Thyroid gland (tissue), 4 donors: Measurements from ENCODE around the gene PCMTD2.

Experiments used
- CTCF ChIP-seq, 6 experiments: fragments of 200-600 bp in 3 of 6; fragments of 450-650 bp in 3 of 6; sonication (generic) in 3 of 6; IDR thresholded peaks; one replicate each; pipeline ENCODE4 v1.5.1; 2016 to 2019; ENCODE audit warnings: antibody characterized with exemption in 6 of 6, mild to moderate bottlenecking in 2 of 6, inconsistent platforms in 1 of 6, moderate library complexity in 1 of 6
- POLR2A ChIP-seq, 2 donors: fragments of 450-650 bp; IDR thresholded peaks; one replicate each; pipeline ENCODE4 v1.6.1; 2017; ENCODE audit warnings: antibody characterized with exemption in 2 of 2, mild to moderate bottlenecking in 2 of 2, moderate library complexity in 1 of 2

GRCh38 chr20:64271636-64272035, 16.1 kb downstream of the PCMTD2 start:
- TF ChIP-seq POLR2A (IDR thresholded peaks at IDR 0.05) (no peak), CTCF (IDR thresholded peaks at IDR 0.05) (no peak)
